ENCODE results near the gene TMIGD1.

TMIGD1 gene

GRCh38 chr17:30279156-30279555, 54.7 kb downstream of the TMIGD1 start:
- DNase-seq = no peak

GRCh38 chr17:30278032-30278431, 55.8 kb downstream of the TMIGD1 start:
- no peak for DNase-seq

GRCh38 chr17:30275911-30276310, 57.9 kb downstream of the TMIGD1 start:
- DNase-seq = no peak

- no peak for DNase-seq
Measured at GRCh38 chr17:30274887-30275286, 59.0 kb downstream of the TMIGD1 start.

- DNase-seq = no peak
Measured at GRCh38 chr17:30273373-30273772, 60.5 kb downstream of the TMIGD1 start.

GRCh38 chr17:30271102-30271501, 62.8 kb downstream of the TMIGD1 start:
- DNase-seq = no peak

GRCh38 chr17:30267625-30268024, 66.2 kb downstream of the TMIGD1 start:
- DNase-seq = no peak

Measured in activated CD4-positive, alpha-beta T cell treated with anti-CD3 and anti-CD28 coated beads, Interleukin-2, amount 50 U/mL, for 48 hours (primary cell).